GM12864 (cell line): ENCODE data around the gene KCNQ2.
A peak's percentile ranks its signal among the peaks of the same experiment; 100 is the strongest.
"Not testable (repeated sequence)": the region's sequence is repeated elsewhere in the genome, so short reads cannot be mapped to it uniquely, and the experiment has no call there.

Source experiments
- DNase-seq: peaks from one replicate; pipeline ENCODE4 v3.0.0-alpha.2; 2011; ENCODE audit warnings: low read depth
- H3K4me3 ChIP-seq: 2 replicates; pipeline ENCODE4 v1.5.1; 2011; ENCODE audit warnings: mild to moderate bottlenecking, low read depth, low read length, control low read depth
- TF ChIP-seq, protein P1 (sequence below): IDR thresholded peaks from 2 replicates; pipeline ENCODE4 v1.5.1; 2011; ENCODE audit warnings: low read depth, mild to moderate bottlenecking, moderate library complexity, low read length, control low read depth, inconsistent platforms; ENCODE audit errors: missing control alignments

Gene KCNQ2

DNA sequence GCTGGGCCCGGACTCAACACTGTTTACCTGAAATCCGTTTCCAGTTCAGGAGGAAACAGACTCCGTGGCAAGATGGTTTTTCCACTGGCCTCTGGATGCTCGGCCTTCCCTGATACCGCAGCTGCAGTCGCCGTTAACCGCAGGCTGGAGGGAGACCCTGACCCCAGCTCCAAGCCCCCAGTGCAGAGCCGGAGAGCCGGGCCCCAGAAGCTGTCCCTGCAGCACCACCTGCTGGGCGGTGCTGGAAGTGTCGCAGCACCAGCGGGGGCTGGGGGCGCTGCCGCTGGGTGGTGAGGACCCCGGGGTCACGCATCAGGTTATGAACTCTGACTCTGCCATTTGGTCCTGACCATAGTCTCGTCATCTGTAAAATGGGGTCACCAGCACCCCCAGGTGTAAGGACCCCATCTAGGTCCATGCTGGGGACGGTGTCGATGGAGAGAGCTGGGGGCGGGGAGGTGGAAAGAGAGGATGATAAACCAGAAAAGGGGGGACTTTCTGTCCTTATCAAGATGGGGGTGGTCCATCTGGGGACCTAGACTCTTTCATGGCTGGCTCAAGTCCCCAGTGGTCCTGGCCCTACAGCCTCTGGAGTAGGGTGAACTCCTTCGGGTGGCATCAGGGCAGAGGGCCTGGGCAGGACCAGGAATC is 90.5 kb downstream of the KCNQ2 start:
- TF ChIP-seq, protein P1, sequence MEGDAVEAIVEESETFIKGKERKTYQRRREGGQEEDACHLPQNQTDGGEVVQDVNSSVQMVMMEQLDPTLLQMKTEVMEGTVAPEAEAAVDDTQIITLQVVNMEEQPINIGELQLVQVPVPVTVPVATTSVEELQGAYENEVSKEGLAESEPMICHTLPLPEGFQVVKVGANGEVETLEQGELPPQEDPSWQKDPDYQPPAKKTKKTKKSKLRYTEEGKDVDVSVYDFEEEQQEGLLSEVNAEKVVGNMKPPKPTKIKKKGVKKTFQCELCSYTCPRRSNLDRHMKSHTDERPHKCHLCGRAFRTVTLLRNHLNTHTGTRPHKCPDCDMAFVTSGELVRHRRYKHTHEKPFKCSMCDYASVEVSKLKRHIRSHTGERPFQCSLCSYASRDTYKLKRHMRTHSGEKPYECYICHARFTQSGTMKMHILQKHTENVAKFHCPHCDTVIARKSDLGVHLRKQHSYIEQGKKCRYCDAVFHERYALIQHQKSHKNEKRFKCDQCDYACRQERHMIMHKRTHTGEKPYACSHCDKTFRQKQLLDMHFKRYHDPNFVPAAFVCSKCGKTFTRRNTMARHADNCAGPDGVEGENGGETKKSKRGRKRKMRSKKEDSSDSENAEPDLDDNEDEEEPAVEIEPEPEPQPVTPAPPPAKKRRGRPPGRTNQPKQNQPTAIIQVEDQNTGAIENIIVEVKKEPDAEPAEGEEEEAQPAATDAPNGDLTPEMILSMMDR: peak; percentile 93
- no peak overlapping the region for H3K4me3 ChIP-seq
- no peak for DNase-seq

DNA sequence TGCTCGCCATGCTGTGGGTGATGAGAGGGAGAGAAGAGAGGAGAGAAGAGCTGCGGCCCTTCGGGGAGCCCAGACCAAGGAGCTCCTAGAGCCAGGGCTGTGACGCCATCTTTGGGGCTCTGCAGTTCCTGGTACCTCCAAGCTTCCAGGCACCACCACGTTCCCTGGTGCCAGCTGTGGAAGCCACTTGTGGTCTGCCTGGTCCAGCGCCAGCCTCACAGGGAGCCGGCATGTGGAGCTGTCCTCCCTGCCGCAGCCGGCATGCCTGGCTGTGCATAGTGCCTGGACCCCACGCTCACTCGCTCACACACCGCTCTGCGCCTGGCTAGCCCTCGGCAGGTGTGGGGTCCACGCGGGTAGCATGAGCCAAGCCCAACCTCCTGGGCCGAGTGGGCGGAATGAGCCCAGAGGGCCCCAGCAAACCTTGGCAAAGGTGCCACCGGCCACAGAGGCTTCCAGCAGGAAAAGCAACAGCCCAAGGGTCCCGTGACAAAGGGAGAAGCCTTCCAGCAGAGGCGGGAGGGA is 92.0 kb downstream of the KCNQ2 start:
- TF ChIP-seq, protein P1: no peak
- DNase-seq: no peak
- no peak overlapping the region for H3K4me3 ChIP-seq

- not testable (repeated sequence) for H3K4me3 ChIP-seq, DNase-seq
Measured at GRCh38 chr20:63379872-63380271, 92.6 kb downstream of the KCNQ2 start.

DNA sequence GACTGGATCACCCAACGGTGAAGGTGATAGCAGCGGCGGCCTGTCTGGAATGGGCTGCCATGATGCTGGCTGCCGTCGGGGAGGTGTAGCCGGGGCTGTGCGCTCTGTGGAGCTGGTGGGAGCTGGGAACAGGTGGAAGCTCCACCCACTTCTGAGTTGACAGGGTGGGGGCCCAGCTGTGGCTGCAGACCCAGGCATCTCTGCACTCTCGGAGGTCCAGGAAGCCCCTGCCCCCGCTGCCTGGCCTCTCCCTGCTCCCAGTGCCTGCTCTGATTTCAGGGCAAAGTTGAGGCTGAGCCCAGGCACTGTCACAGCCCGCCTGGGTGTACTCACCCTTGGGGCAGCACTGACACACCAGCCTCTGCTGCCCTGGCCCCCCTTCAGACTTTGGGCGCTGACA is 93.2 kb downstream of the KCNQ2 start:
- DNase-seq: no peak
- H3K4me3 ChIP-seq: no peak overlapping the region
- TF ChIP-seq, protein P1: no peak

GRCh38 chr20:63378626-63379025 is 93.8 kb downstream of the KCNQ2 start:
- TF ChIP-seq, protein P1: no peak
- H3K4me3 ChIP-seq: no peak overlapping the region
- no peak for DNase-seq

DNA sequence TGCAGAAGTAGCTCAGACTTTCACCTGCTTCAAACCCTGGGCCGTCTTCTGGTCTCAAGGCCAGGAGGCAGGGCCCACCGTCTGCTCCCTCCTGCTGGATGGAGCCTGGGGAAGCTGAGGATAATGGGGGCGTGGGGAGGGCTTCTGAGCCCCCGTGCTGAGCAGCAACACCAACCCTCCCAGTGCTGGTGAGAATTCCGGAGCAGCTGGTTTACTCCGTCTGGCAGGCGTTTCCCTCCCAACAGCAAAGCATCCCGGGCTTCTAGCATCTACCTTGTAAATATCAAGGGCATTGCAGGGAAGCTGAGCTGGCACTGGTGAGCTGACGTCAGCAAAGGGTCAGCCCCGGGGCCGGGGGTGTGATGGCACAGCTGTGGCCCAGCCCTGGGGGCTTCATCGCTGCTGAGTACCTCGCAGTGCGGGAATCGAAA is 94.5 kb downstream of the KCNQ2 start:
- no peak overlapping the region for H3K4me3 ChIP-seq
- no peak for DNase-seq

DNA sequence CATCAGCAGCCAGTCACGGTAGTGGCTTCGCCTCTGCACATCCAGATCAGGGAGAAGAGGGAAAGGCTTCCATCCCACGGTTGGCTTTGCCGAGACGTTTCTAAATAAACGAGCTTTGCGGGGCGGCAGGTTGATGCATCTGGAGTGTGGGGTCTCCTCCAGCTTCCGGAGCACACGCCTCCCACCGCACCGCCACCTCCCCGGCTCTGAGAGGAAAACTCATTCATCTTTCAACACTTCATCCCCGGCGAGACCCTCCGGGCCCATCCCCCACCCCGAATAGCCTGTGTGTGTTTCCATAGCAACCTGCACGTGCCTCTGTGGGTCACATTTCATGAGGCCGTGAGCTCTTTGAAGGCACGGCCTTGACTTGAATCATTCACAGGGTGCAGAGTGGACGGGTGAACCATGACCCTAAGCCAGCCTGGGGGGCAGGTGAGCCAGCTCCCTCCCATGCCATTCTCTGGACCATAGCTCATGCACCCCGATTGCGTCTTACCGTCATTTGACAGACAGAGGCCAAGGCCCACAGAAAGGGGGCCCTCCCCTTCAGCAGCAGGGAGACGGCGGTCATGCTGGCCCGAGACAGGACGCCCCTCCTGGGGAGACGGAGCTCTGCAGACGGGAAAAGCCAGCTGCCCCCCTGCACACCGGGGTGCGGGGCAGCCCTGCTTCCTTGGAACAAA is 95.1 kb downstream of the KCNQ2 start:
- H3K4me3 ChIP-seq: no peak overlapping the region
- DNase-seq: no peak
- TF ChIP-seq, protein P1: no peak

More for the DNA sequence above, 94.5 kb downstream of the KCNQ2 start:
- TF ChIP-seq, protein P1: no peak
